Prostate gland (tissue), 2 donors: Measurements from ENCODE around the gene SLC16A7. TPM values are rescaled to one million over a fixed set of nuclear protein-coding genes. Genes with fewer than 3 reads are reported as not detected.

Experiments used
- DNase-seq: peaks from one replicate; pipeline ENCODE4 v3.0.0-alpha.2; 2019; ENCODE audit warnings: low spot score
- H3K27ac ChIP-seq, 2 donors: fragments of 200-600 bp; sonication (generic); 2 replicates each; pipeline ENCODE4 v1.5.1; 2017 to 2019
- H3K27me3 ChIP-seq: fragments of 200-600 bp; sonication (generic); replicated peaks from 2 replicates; pipeline ENCODE4 v1.5.1; 2019; ENCODE audit not compliant: insufficient read depth
- H3K36me3 ChIP-seq, 2 donors: fragments of 200-600 bp; sonication (generic); 1 replicate in 1 of 2; 2 replicates in 1 of 2; pipeline versions ENCODE4 v1.5.1 to v1.8.1; 2017 to 2019
- H3K4me1 ChIP-seq: fragments of 200-600 bp; sonication (generic); replicated peaks from 2 replicates; pipeline ENCODE4 v1.5.1; 2019
- H3K4me3 ChIP-seq, 2 donors: fragments of 200-600 bp; sonication (generic); 2 replicates each; pipeline ENCODE4 v1.5.1; 2017 to 2019
- H3K9me3 ChIP-seq: fragments of 200-600 bp; sonication (generic); 2 replicates; pipeline ENCODE4 v1.5.1; 2017
- CTCF ChIP-seq, 4 experiments: fragments of 200-600 bp in 2 of 4; fragments of 450-650 bp in 2 of 4; sonication (generic) in 2 of 4; IDR thresholded peaks; 1 replicate in 3 of 4; 2 replicates in 1 of 4; pipeline ENCODE4 v1.5.1; 2016 to 2019; ENCODE audit warnings: antibody characterized with exemption in 4 of 4, mild to moderate bottlenecking in 2 of 4, moderate library complexity in 2 of 4
- POLR2A ChIP-seq: fragments of 450-650 bp; IDR thresholded peaks from one replicate; pipeline ENCODE4 v1.6.1; 2016; ENCODE audit warnings: antibody characterized with exemption, mild to moderate bottlenecking
- POLR2AphosphoS5 ChIP-seq: sonication (generic); formaldehyde crosslinking; IDR thresholded peaks from one replicate; pipeline ENCODE4 v1.6.1; 2017; ENCODE audit warnings: antibody characterized with exemption
- WGBS: methylation state at CpG from one replicate; pipeline ENCODE4 v1.1.5; 2018; 5-methylcytosine and 5-hydroxymethylcytosine counted together
- intact Hi-C: fragments of 100-400 bp; cut with DNase I; formaldehyde crosslinking; loops from one replicate; pipeline ENCODE4 v1.14.2; 2022
- total RNA-seq, 2 donors: library from RNA; depleted of rRNA; stranded (reverse); fragments of >200 nt; gene quantifications; one replicate each; pipeline ENCODE4 v1.1.0, GENCODE V29; 2016

The SLC16A7 gene
- total RNA-seq, 2 donors from 2014 or later: 4.3 to 10.6 TPM

GRCh38 chr12:59733200-59733599 lies 137.4 kb downstream of the SLC16A7 start:
- H3K36me3 ChIP-seq: no peaks in the 10 kb centered on the region
- no peaks in the 10 kb centered on the region for H3K9me3 ChIP-seq
- no peak overlapping the region for H3K4me3 ChIP-seq
- H3K27me3 ChIP-seq: no peaks in the 10 kb centered on the region
- TF ChIP-seq POLR2A (no peak), CTCF (IDR thresholded peaks at IDR 0.05) (no peak), POLR2AphosphoS5 (no peak)
- H3K27ac ChIP-seq: no peak overlapping the region
- no peaks in the 10 kb centered on the region for H3K4me1 ChIP-seq
- DNase-seq: no peak
- intact Hi-C loops: no loop called here
- WGBS: 94% methylated on average over 8 of the region's 8 CpGs

GRCh38 chr12:59734371-59734770 lies 138.5 kb downstream of the SLC16A7 start:
- Histone ChIP-seq H3K4me1 (no peaks in the 10 kb centered on the region), H3K27me3 (no peaks in the 10 kb centered on the region), H3K9me3 (no peaks in the 10 kb centered on the region), H3K36me3 (no peaks in the 10 kb centered on the region), H3K4me3 (no peak overlapping the region), H3K27ac (no peak overlapping the region)
- no peak for TF ChIP-seq POLR2AphosphoS5
- TF ChIP-seq CTCF (IDR thresholded peaks at IDR 0.05): no peak
- TF ChIP-seq POLR2A: no peak
- intact Hi-C loops: no loop called here
- WGBS: 40% methylated on average over 1 of the region's 1 CpG
- no peak for DNase-seq

GRCh38 chr12:59735231-59735630 lies 139.4 kb downstream of the SLC16A7 start:
- no peak for DNase-seq
- intact Hi-C loops: no loop called here
- 96% methylated on average over 1 of the region's 1 CpG for WGBS
- Histone ChIP-seq H3K9me3 (no peaks in the 10 kb centered on the region), H3K27ac (no peak overlapping the region), H3K36me3 (no peaks in the 10 kb centered on the region), H3K27me3 (no peaks in the 10 kb centered on the region), H3K4me1 (no peaks in the 10 kb centered on the region), H3K4me3 (no peak overlapping the region)
- TF ChIP-seq CTCF (IDR thresholded peaks at IDR 0.05) (no peak), POLR2A (no peak), POLR2AphosphoS5 (no peak)

DNA sequence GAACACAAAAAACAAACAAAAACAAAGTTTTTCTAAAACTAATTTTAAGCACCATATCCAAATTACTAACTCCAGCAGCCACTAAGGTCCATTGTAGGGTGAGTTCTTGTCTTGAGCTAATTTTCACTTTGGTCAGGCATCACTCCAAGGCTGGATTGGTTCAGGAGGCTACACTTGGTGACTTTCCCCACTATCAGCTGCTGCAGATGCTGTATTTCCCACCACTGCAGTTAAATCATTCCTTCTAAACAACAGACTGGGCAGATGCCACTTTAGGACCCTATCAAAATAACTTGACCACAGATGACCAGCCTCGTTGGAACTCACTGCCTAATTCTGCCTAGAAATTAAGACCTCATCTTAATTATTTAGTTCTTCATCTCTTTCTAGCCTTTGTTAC lies 140.5 kb downstream of the SLC16A7 start:
- no peaks in the 10 kb centered on the region for H3K36me3 ChIP-seq
- H3K27ac ChIP-seq: no peak overlapping the region
- H3K27me3 ChIP-seq: no peaks in the 10 kb centered on the region
- DNase-seq: no peak
- H3K9me3 ChIP-seq: no peaks in the 10 kb centered on the region
- no peak for TF ChIP-seq POLR2AphosphoS5
- TF ChIP-seq POLR2A: no peak
- no peak for TF ChIP-seq CTCF (IDR thresholded peaks at IDR 0.05)
- H3K4me3 ChIP-seq: no peak overlapping the region
- H3K4me1 ChIP-seq: no peaks in the 10 kb centered on the region
- 71% methylated on average over 1 of the region's 1 CpG for WGBS
- intact Hi-C loops: no loop called here

DNA sequence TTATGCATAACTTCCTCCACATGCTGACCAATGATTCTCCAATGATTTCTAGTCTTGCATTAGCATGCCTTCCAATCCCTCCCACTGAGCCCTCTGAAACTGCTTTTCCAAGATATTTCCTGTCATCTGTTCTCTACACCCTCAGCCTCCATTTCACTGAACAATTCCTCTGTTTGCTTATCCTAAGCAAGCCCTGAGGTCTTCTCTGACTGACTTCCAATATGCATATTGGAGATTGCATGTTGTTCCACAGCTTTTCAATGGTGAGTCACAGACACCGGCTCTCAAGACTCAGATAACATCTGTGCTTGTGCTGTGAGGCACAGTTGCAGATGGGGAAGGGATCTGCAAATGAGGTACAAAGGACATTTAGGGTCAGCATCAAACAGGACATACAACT lies 141.0 kb downstream of the SLC16A7 start:
- no peaks in the 10 kb centered on the region for H3K27me3 ChIP-seq
- intact Hi-C loops: no loop called here
- H3K4me3 ChIP-seq: no peak overlapping the region
- DNase-seq: no peak
- no peak overlapping the region for H3K27ac ChIP-seq
- no peaks in the 10 kb centered on the region for H3K36me3 ChIP-seq
- WGBS: 0% methylated on average over 1 of the region's 1 CpG
- no peaks in the 10 kb centered on the region for H3K4me1 ChIP-seq
- TF ChIP-seq POLR2A (no peak), CTCF (IDR thresholded peaks at IDR 0.05) (no peak), POLR2AphosphoS5 (no peak)
- no peaks in the 10 kb centered on the region for H3K9me3 ChIP-seq
